IMR-90 (cell line): Measurements from ENCODE around the gene MROH2A.

Experiments used
- BHLHE40 ChIP-seq: fragments of 150-350 bp; IDR thresholded peaks from 2 replicates; pipeline ENCODE4 v1.6.1; 2016; ENCODE audit warnings: mild to moderate bottlenecking, low read depth, low read length
- CHD1 ChIP-seq: IDR thresholded peaks from 2 replicates; pipeline ENCODE4 v1.6.1; 2012; ENCODE audit warnings: low read depth, low read length, improper control_type of control experiment
- FOS ChIP-seq: fragments of 150-350 bp; IDR thresholded peaks from 2 replicates; pipeline ENCODE4 v1.6.1; 2016; ENCODE audit warnings: low read depth, low read length
- MAFK ChIP-seq: IDR thresholded peaks from 2 replicates; pipeline ENCODE4 v1.6.1; 2012; ENCODE audit warnings: low read depth, low read length, improper control_type of control experiment
- NFE2L2 ChIP-seq: fragments of 150-350 bp; IDR thresholded peaks from 2 replicates; pipeline ENCODE4 v1.6.1; 2016; ENCODE audit warnings: low read depth, mild to moderate bottlenecking, low read length
- POLR2A ChIP-seq: IDR thresholded peaks from 2 replicates; pipeline ENCODE4 v1.6.1; 2012; ENCODE audit warnings: mild to moderate bottlenecking, low read depth, low read length
- RAD21 ChIP-seq: IDR thresholded peaks from 2 replicates; pipeline ENCODE4 v1.6.1; 2012; ENCODE audit warnings: low read length, improper control_type of control experiment
- RCOR1 ChIP-seq: IDR thresholded peaks from 2 replicates; pipeline ENCODE4 v1.6.1; 2012; ENCODE audit warnings: mild to moderate bottlenecking, low read length, improper control_type of control experiment; ENCODE audit not compliant: insufficient replicate concordance
- RFX5 ChIP-seq: IDR thresholded peaks from 2 replicates; pipeline ENCODE4 v1.8.0; 2012; ENCODE audit warnings: low read depth, mild to moderate bottlenecking, low read length, moderate library complexity
- TF ChIP-seq, protein P1 (sequence below): conservative IDR thresholded peaks from 2 replicates; pipeline ENCODE4 v1.5.1; 2012; ENCODE audit warnings: mild to moderate bottlenecking, low read depth, low read length, improper control_type of control experiment
- TF ChIP-seq, protein P2 (sequence below): fragments of 150-350 bp; IDR thresholded peaks from 2 replicates; pipeline ENCODE4 v1.6.1; 2017; ENCODE audit warnings: mild to moderate bottlenecking, antibody characterized with exemption, low read length, low read depth

DNA sequence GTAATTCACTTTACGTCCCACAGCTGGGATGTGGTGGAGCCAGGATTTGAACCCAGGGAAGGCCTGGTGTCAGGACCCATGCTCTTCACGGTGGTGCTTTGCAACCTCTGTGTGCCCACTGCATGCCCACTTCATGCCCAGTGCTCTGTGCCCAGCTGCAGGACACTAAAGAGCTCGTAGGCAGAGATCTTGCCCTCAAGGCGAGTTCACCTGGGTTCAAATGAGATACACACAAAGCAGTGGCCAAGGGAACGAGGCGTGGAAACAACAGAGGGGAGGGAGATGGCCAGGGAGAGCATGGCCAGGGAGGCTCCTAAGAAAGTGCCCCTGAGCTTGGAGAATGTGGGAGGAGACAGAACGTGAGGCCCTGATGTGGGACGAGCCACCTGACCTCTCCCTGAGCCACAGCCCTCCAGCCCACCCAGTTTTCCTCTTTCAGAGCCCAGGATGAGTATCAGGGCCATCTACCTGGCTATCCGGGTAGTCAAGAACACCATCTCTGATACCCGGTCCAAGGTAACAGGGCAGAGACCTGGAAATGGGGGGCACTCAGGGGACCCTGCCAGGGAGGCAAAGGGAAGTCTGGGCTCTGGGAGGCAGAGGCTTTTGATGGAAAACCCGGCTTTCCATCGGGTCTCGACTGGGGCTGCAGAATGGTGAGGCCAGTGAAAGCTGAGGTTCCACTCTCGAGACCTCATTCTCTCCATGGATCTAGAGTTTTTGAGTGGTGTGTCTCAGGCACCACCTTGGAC is 20.4 kb downstream of the MROH2A start:
- TF ChIP-seq POLR2A (no peak), RAD21 (no peak), CHD1 (no peak), MAFK (no peak), FOS (no peak), BHLHE40 (no peak), NFE2L2 (no peak), RCOR1 (no peak), RFX5 (no peak)
- TF ChIP-seq, protein P1, sequence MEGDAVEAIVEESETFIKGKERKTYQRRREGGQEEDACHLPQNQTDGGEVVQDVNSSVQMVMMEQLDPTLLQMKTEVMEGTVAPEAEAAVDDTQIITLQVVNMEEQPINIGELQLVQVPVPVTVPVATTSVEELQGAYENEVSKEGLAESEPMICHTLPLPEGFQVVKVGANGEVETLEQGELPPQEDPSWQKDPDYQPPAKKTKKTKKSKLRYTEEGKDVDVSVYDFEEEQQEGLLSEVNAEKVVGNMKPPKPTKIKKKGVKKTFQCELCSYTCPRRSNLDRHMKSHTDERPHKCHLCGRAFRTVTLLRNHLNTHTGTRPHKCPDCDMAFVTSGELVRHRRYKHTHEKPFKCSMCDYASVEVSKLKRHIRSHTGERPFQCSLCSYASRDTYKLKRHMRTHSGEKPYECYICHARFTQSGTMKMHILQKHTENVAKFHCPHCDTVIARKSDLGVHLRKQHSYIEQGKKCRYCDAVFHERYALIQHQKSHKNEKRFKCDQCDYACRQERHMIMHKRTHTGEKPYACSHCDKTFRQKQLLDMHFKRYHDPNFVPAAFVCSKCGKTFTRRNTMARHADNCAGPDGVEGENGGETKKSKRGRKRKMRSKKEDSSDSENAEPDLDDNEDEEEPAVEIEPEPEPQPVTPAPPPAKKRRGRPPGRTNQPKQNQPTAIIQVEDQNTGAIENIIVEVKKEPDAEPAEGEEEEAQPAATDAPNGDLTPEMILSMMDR = no peak
- TF ChIP-seq, protein P2, sequence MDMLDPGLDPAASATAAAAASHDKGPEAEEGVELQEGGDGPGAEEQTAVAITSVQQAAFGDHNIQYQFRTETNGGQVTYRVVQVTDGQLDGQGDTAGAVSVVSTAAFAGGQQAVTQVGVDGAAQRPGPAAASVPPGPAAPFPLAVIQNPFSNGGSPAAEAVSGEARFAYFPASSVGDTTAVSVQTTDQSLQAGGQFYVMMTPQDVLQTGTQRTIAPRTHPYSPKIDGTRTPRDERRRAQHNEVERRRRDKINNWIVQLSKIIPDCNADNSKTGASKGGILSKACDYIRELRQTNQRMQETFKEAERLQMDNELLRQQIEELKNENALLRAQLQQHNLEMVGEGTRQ = no peak
